ENCODE data around the gene CYB5B. TPM values are rescaled to one million over a fixed set of nuclear protein-coding genes. Genes with fewer than 3 reads are reported as not detected.
A peak's percentile ranks its signal among the peaks of the same experiment; 100 is the strongest.

CYB5B gene
- total and polyA plus RNA-seq, 12 donors = 53.8 to 84.2 (median 71.7) TPM

DNA sequence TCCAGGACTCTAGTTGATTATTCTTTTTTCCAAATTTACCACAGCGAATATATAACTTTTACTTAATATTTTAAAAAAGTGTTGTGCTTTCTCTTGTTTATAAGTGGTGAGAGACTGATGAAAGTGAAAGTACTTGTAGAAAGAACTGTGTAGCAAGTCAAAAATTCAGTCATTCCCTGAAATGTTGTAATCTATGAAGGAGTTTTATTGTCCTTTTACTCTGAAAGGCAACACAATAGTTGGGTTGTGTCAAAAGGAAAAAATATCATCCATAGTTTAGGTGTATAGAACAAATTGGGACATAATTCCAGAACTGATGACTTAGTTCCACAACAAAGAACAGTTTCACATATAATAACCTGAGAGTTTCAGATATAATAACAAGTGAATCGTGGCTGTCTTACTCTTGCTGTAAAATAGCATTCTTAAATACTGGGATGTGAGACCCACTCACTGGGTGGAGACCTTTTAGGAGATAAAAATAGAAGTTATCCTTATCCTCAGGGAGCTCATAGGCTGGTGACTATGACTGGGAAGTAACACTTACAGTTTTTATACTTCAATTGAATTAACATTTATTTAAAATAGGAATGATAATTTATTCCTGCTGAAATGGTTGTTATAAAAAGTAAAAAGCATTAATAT is 20.6 kb downstream of the CYB5B start:
- H3K27me3 ChIP-seq = no peaks in the 10 kb centered on the region
- TF ChIP-seq, protein P1, sequence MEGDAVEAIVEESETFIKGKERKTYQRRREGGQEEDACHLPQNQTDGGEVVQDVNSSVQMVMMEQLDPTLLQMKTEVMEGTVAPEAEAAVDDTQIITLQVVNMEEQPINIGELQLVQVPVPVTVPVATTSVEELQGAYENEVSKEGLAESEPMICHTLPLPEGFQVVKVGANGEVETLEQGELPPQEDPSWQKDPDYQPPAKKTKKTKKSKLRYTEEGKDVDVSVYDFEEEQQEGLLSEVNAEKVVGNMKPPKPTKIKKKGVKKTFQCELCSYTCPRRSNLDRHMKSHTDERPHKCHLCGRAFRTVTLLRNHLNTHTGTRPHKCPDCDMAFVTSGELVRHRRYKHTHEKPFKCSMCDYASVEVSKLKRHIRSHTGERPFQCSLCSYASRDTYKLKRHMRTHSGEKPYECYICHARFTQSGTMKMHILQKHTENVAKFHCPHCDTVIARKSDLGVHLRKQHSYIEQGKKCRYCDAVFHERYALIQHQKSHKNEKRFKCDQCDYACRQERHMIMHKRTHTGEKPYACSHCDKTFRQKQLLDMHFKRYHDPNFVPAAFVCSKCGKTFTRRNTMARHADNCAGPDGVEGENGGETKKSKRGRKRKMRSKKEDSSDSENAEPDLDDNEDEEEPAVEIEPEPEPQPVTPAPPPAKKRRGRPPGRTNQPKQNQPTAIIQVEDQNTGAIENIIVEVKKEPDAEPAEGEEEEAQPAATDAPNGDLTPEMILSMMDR (IDR thresholded peaks at IDR 0.05) = no peak
- no peak for DNase-seq
- intact Hi-C loops (cut with DNase I) = loop anchor here in 2 of 10 donors (5.0 kb wide), 1 partner anchor 37 kb away; no protein-coding TSS in a partner anchor
- H3K27ac ChIP-seq = peak overlapping the region; percentile 57 to 95 (median 83)
- peaks cover 6 to 71% (median 46%) of the 10 kb centered on the region in 9 donors for H3K4me1 ChIP-seq
- WGBS, 2 donors = 34 to 53% methylated on average over 2 of the region's 2 CpGs
- peaks cover 0 to 32% (median 4%) of the 10 kb centered on the region in 9 donors for H3K36me3 ChIP-seq
- ATAC-seq = peak in 3 of 8 donors; percentile 30 to 49 (median 45)
- H3K9me3 ChIP-seq = no peaks in the 10 kb centered on the region
- H3K4me3 ChIP-seq = peak overlapping the region in 8 of 10 donors; percentile 18 to 42 (median 34)

DNA sequence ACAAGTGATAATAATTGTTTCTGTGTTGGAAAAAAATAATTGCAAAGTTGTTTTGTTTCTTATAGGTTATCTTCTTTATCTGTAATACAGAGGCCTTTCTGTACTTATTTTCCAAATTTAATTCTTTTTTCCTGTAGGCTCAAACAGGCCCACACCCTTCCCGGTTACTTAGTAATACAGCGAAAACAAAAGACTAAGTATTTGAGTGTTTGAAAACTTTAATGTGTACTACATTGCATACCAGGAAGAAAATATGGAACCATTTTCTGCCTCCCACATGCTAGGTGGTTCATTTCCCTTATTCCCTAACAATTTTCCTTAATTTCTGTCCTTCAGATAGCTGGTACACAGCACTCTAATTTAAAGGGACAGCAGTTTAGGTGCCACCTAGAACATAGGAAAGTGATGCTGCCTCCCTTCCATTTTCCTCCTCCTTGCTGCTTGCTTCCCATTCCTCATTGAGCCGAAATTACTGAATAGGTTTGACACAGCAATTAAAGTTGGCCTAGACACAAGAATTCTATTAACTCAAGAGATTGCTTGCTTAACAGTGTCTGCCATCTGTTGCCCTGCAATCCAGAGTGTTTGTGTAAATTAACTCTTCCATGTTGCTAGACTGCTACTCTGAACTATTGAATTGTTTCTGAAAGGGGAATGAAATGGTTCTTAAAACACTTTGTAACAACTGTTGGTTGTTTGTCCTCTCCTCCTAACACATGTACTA is 24.2 kb downstream of the CYB5B start:
- peak overlapping the region; percentile 9 to 81 (median 60) for H3K27ac ChIP-seq
- no peaks in the 10 kb centered on the region for H3K27me3 ChIP-seq
- H3K4me1 ChIP-seq = peaks cover 6 to 75% (median 37%) of the 10 kb centered on the region in 9 donors
- no peak overlapping the region for H3K4me3 ChIP-seq
- WGBS, 2 donors = 44 to 47% methylated on average over 3 of the region's 3 CpGs
- peaks cover 0 to 60% (median 4%) of the 10 kb centered on the region in 9 donors for H3K36me3 ChIP-seq
- intact Hi-C loops (cut with DNase I) = loop anchor here in 2 of 10 donors (5.0 kb wide), 1 partner anchor 34 kb away; no protein-coding TSS in a partner anchor
- peak in 5 of 8 donors; percentile 30 to 54 (median 48) for ATAC-seq
- no peak for DNase-seq
- TF ChIP-seq, protein P1 (IDR thresholded peaks at IDR 0.05) = no peak
- no peaks in the 10 kb centered on the region for H3K9me3 ChIP-seq

DNA sequence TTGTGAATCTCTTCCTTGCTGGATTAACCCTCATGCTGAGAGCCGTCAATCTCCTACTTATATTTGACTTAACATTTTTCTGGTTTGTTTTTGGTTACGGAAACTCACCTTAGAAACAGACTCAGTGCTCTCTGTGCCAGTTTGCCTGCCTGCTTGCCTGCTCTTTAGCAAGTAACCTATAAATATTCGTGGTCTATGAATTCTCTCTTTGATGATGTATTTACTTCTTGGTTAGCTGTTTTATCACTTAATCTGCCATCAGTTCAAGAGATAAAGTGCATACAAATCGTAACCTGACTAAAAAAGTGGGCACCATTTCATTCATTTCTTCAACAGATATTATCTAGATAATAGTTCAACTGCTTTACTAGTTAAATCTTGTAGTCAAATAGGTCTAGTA is 26.7 kb downstream of the CYB5B start:
- H3K27ac ChIP-seq = no peak overlapping the region
- 69 to 75% methylated on average over 4 of the region's 4 CpGs for WGBS, 2 donors
- peak in 1 of 8 donors; percentile 57 for ATAC-seq

DNA sequence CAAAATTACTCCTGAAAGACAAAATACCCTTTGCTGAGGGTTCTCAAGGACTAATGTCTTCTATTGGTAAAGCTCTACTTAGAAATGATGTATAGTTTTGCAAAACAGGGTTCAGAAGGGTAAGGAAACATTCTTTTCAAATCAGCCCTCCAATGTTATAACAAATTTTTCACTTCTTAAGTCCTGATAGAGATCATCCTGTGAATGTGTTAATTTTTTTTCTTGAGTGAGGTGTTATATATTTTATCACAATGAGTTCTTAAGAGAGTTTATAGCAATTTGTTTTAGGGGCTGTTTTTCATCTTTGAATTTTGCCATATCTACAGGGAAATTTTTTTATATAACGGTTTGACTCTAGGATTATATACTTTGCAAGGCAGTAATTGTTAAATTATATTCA is 29.5 kb downstream of the CYB5B start:
- no peaks in the 10 kb centered on the region for H3K9me3 ChIP-seq
- intact Hi-C loops (cut with DNase I) = no loop called here
- H3K27ac ChIP-seq = no peak overlapping the region
- TF ChIP-seq, protein P1 (IDR thresholded peaks at IDR 0.05) = no peak
- no peak for DNase-seq
- H3K36me3 ChIP-seq = peaks cover 0 to 88% (median 3%) of the 10 kb centered on the region in 9 donors
- 45 to 89% methylated on average over 1 of the region's 1 CpG for WGBS, 2 donors
- H3K4me3 ChIP-seq = no peak overlapping the region
- H3K27me3 ChIP-seq = no peaks in the 10 kb centered on the region
- no peak for ATAC-seq
- H3K4me1 ChIP-seq = peaks cover under 1 to 22% (median 6%) of the 10 kb centered on the region in 9 donors

More for the DNA sequence above, 26.7 kb downstream of the CYB5B start:
- H3K27me3 ChIP-seq = no peaks in the 10 kb centered on the region
- no peak for DNase-seq
- intact Hi-C loops (cut with DNase I) = no loop called here
- peaks cover 0 to 84% (median 4%) of the 10 kb centered on the region in 9 donors for H3K36me3 ChIP-seq
- H3K9me3 ChIP-seq = no peaks in the 10 kb centered on the region
- peaks cover 6 to 50% (median 18%) of the 10 kb centered on the region in 9 donors for H3K4me1 ChIP-seq
- H3K4me3 ChIP-seq = no peak overlapping the region
- TF ChIP-seq, protein P1 (IDR thresholded peaks at IDR 0.05) = no peak

Data from heart right ventricle (tissue), 16 donors.